AG08395 (cell line): ENCODE measurements around the gene TXNDC12.
"Not testable (repeated sequence)": the region's sequence is repeated elsewhere in the genome, so short reads cannot be mapped to it uniquely, and the experiment has no call there.

Experiments
- DNase-seq: peaks from one replicate; pipeline ENCODE4 v3.0.0; 2012; ENCODE audit warnings: mixed read lengths, low spot score

The TXNDC12 gene

GRCh38 chr1:52045666-52046195 is 9.3 kb downstream of the TXNDC12 start:
- not testable (repeated sequence) for DNase-seq

GRCh38 chr1:52045236-52045635 is 9.8 kb downstream of the TXNDC12 start:
- no peak for DNase-seq

- DNase-seq, result no peak
Measured at GRCh38 chr1:52041551-52042185, 13.3 kb downstream of the TXNDC12 start.

GRCh38 chr1:52037909-52038308 is 17.1 kb downstream of the TXNDC12 start:
- no peak for DNase-seq

GRCh38 chr1:52037402-52037814 is 17.6 kb downstream of the TXNDC12 start:
- no peak for DNase-seq

- DNase-seq, result no peak
Measured at GRCh38 chr1:52034050-52034384, 21.0 kb downstream of the TXNDC12 start.

- peak; percentile 94 for DNase-seq
Measured at GRCh38 chr1:52033190-52034049, 21.6 kb downstream of the TXNDC12 start, which contains the start of gene KTI12. TSS of gene KTI12 (minus strand) at chr1:52033810. CDS start at chr1:52033761, 49 bp downstream.

GRCh38 chr1:52032785-52033131 is 22.2 kb downstream of the TXNDC12 start:
- DNase-seq, result peak; percentile 67

- no peak for DNase-seq
Measured at GRCh38 chr1:52032124-52032784, 22.7 kb downstream of the TXNDC12 start.

GRCh38 chr1:52028839-52029238 is 26.2 kb downstream of the TXNDC12 start:
- not testable (repeated sequence) for DNase-seq

GRCh38 chr1:52028328-52028727 is 26.7 kb downstream of the TXNDC12 start:
- DNase-seq, result no peak

- DNase-seq, result no peak
Measured at GRCh38 chr1:52026278-52026677, 28.7 kb downstream of the TXNDC12 start.

- DNase-seq, result no peak
Measured at GRCh38 chr1:52022133-52022532, 32.9 kb downstream of the TXNDC12 start.

GRCh38 chr1:52008071-52008809 is 46.8 kb downstream of the TXNDC12 start:
- no peak for DNase-seq

- no peak for DNase-seq
Measured at GRCh38 chr1:52007215-52008002, 47.6 kb downstream of the TXNDC12 start.

- not testable (repeated sequence) for DNase-seq
Measured at GRCh38 chr1:52006081-52006553, 48.9 kb downstream of the TXNDC12 start.

- DNase-seq, result peak; percentile 53
Measured at GRCh38 chr1:52005548-52005947, 49.4 kb downstream of the TXNDC12 start.

GRCh38 chr1:52003877-52004276 is 51.1 kb downstream of the TXNDC12 start:
- no peak for DNase-seq

- DNase-seq, result peak; percentile 90
Measured at GRCh38 chr1:52002038-52002917, 52.7 kb downstream of the TXNDC12 start.

GRCh38 chr1:51998701-51999100 is 56.3 kb downstream of the TXNDC12 start:
- DNase-seq, result no peak
